ENCODE data around the gene THOP1.
A peak's percentile ranks its signal among the peaks of the same experiment; 100 is the strongest.
"Not testable (repeated sequence)": the region's sequence is repeated elsewhere in the genome, so short reads cannot be mapped to it uniquely, and the experiment has no call there.

The THOP1 gene

GRCh38 chr19:2782936-2783780, 2.1 kb upstream of the THOP1 start, which contains the start of gene SGTA:
Gene SGTA (minus strand): TSS chr19:2783273. CDS start chr19:2769068, 14,205 bp downstream.
- DNase-seq, result peak; percentile 97

GRCh38 chr19:2783781-2784145, 1.5 kb upstream of the THOP1 start:
- DNase-seq, result no peak

- no peak for DNase-seq
Measured at GRCh38 chr19:2787115-2787514, 1.8 kb downstream of the THOP1 start.

GRCh38 chr19:2788237-2788636, 2.9 kb downstream of the THOP1 start:
- no peak for DNase-seq

GRCh38 chr19:2790194-2790556, 4.9 kb downstream of the THOP1 start:
- DNase-seq, result no peak

GRCh38 chr19:2790557-2791271, 5.4 kb downstream of the THOP1 start:
- no peak for DNase-seq

GRCh38 chr19:2791440-2791839, 6.1 kb downstream of the THOP1 start:
- DNase-seq, result no peak

GRCh38 chr19:2791876-2792275, 6.6 kb downstream of the THOP1 start:
- DNase-seq, result no peak

- DNase-seq, result not testable (repeated sequence)
Measured at GRCh38 chr19:2792666-2793065, 7.4 kb downstream of the THOP1 start.

GRCh38 chr19:2793126-2793525, 7.8 kb downstream of the THOP1 start:
- no peak for DNase-seq

- no peak for DNase-seq
Measured at GRCh38 chr19:2793577-2793976, 8.3 kb downstream of the THOP1 start.

GRCh38 chr19:2795827-2796658, 10.7 kb downstream of the THOP1 start:
- no peak for DNase-seq

- DNase-seq, result no peak
Measured at GRCh38 chr19:2796659-2797266, 11.5 kb downstream of the THOP1 start.

GRCh38 chr19:2797280-2797679, 12.0 kb downstream of the THOP1 start:
- DNase-seq, result no peak

- no peak for DNase-seq
Measured at GRCh38 chr19:2798158-2798685, 12.9 kb downstream of the THOP1 start.

- DNase-seq, result no peak
Measured at GRCh38 chr19:2798733-2799132, 13.4 kb downstream of the THOP1 start.

- DNase-seq, result no peak
Measured at GRCh38 chr19:2799273-2800020, 14.1 kb downstream of the THOP1 start.

- DNase-seq, result no peak
Measured at GRCh38 chr19:2800506-2800905, 15.2 kb downstream of the THOP1 start.

- DNase-seq, result no peak
Measured at GRCh38 chr19:2802826-2803225, 17.5 kb downstream of the THOP1 start.

- DNase-seq, result no peak
Measured at GRCh38 chr19:2803486-2804155, 18.3 kb downstream of the THOP1 start.

All from SHP77 treated with DMSO at 0.1 percent for 48 hours (cell line).